A549 (cell line): ENCODE results near the gene PLA2G4A. TPM values are rescaled to one million over a fixed set of nuclear protein-coding genes. Genes with fewer than 3 reads are reported as not detected.

ENCODE experiments used
- ATAC-seq, 2 experiments: fragments of 200-7000 bp in 1 of 2; fragments of >200 bp in 1 of 2; cut with Nextera tagmentation in 1 of 2; cut with Tn5 transposase in 1 of 2; 3 replicates each; pipeline versions ENCODE4 v1.8.0 to v1.9.1; 2018 to 2020; ENCODE audit warnings: mild to moderate bottlenecking in 1 of 2, moderate library complexity in 1 of 2
- CTCF ChIA-PET: fragments of 300-600 bp; sonication (Branson Sonifier 250); formaldehyde crosslinking; extraction: SDS; loops from one replicate; lab custom pipeline; 2021; ENCODE audit warnings: antibody characterized with exemption, inconsistent platforms; lab: Yijun Ruan, JAX
- POLR2A ChIA-PET: fragments of 350-600 bp; formaldehyde crosslinking; extraction: SDS; loops from one replicate; lab custom pipeline; 2021; ENCODE audit warnings: antibody characterized with exemption, inconsistent platforms; lab: Yijun Ruan, JAX
- DNase-seq, 2 experiments: peaks; one replicate each; pipeline versions ENCODE4 v3.0.0 to v3.0.0-alpha.2; 2011 to 2016; ENCODE audit warnings: low read depth in 1 of 2, low spot score in 1 of 2
- FAIRE-seq: peaks from 2 replicates; lab custom pipeline; 2011; peaks lifted over from hg19 to GRCh38; lab: Jason Lieb, UNC
- H3K27ac ChIP-seq, 2 experiments: fragments of >200 bp; sonication (Bioruptor Twin); formaldehyde crosslinking; 3 replicates each; pipeline ENCODE4 v1.5.1; 2016 to 2017
- H3K4me1 ChIP-seq: fragments of >200 bp; sonication (Bioruptor Twin); formaldehyde crosslinking; 3 replicates; pipeline ENCODE4 v1.6.1; 2016
- H3K4me2 ChIP-seq: fragments of >200 bp; sonication (Bioruptor Twin); formaldehyde crosslinking; 3 replicates; pipeline ENCODE4 v1.6.1; 2016
- H3K4me3 ChIP-seq: fragments of >200 bp; sonication (Bioruptor Twin); formaldehyde crosslinking; 3 replicates; pipeline ENCODE4 v1.5.1; 2016
- H3K9me3 ChIP-seq: fragments of >200 bp; sonication (Bioruptor Twin); formaldehyde crosslinking; 3 replicates; pipeline ENCODE4 v1.6.1; 2016
- BHLHE40 ChIP-seq: IDR thresholded peaks from 2 replicates; pipeline ENCODE4 v1.6.1; 2012; ENCODE audit warnings: low read depth, low read length, inconsistent platforms
- CBX2 ChIP-seq: fragments of 200-600 bp; sonication (generic); IDR thresholded peaks from 2 replicates; pipeline ENCODE4 v1.6.1; 2016; ENCODE audit warnings: low read depth, mild to moderate bottlenecking, borderline replicate concordance
- CEBPB ChIP-seq, 2 experiments: fragments of >200 bp in 1 of 2; sonication (Bioruptor Twin) in 1 of 2; formaldehyde crosslinking in 1 of 2; IDR thresholded peaks; 2 replicates each; pipeline ENCODE4 v1.6.1; 2012 to 2016
- CHD4 ChIP-seq: fragments of 200-600 bp; sonication (generic); IDR thresholded peaks from 2 replicates; pipeline ENCODE4 v1.6.1; 2016; ENCODE audit warnings: antibody characterized with exemption, mild to moderate bottlenecking, borderline replicate concordance
- GATA3 ChIP-seq: IDR thresholded peaks from 2 replicates; pipeline ENCODE4 v1.6.1; 2012; ENCODE audit warnings: borderline replicate concordance
- HEYL ChIP-seq: fragments of 250-450 bp; sonication (Bioruptor Pico); IDR thresholded peaks from 2 replicates; pipeline ENCODE4 v1.8.0; 2021; ENCODE audit warnings: mild to moderate bottlenecking, moderate library complexity
- HOXB13 ChIP-seq: fragments of 250-450 bp; sonication (Bioruptor Pico); IDR thresholded peaks from 2 replicates; pipeline ENCODE4 v1.5.0; 2020; ENCODE audit warnings: low read depth, mild to moderate bottlenecking, moderate library complexity
- KDM5A ChIP-seq: fragments of 200-600 bp; sonication (generic); IDR thresholded peaks from 2 replicates; pipeline ENCODE4 v1.6.1; 2016; ENCODE audit warnings: antibody characterized with exemption, mild to moderate bottlenecking
- MAX ChIP-seq: IDR thresholded peaks from 2 replicates; pipeline ENCODE4 v1.6.1; 2012
- MYC ChIP-seq: IDR thresholded peaks from 2 replicates; pipeline ENCODE4 v1.6.1; 2012; ENCODE audit warnings: mild to moderate bottlenecking, inconsistent platforms, low read length, improper control_type of control experiment, borderline replicate concordance
- NR3C1 ChIP-seq: fragments of >200 bp; sonication (Bioruptor Twin); formaldehyde crosslinking; IDR thresholded peaks from 3 replicates; pipeline ENCODE4 v1.6.1; 2017
- RAD21 ChIP-seq, 2 experiments: fragments of >200 bp in 1 of 2; sonication (Bioruptor Twin) in 1 of 2; formaldehyde crosslinking in 1 of 2; IDR thresholded peaks in 1 of 2; conservative IDR thresholded peaks in 1 of 2; 2 replicates in 1 of 2; 3 replicates in 1 of 2; pipeline ENCODE4 v1.6.1; 2012 to 2018; ENCODE audit warnings: inconsistent platforms in 1 of 2
- REST ChIP-seq: fragments of 200-600 bp; sonication (generic); IDR thresholded peaks from 2 replicates; pipeline ENCODE4 v1.6.1; 2016; ENCODE audit warnings: antibody characterized with exemption, mild to moderate bottlenecking, moderate library complexity
- SMC3 ChIP-seq: fragments of >200 bp; sonication (Bioruptor Twin); formaldehyde crosslinking; IDR thresholded peaks from 3 replicates; pipeline ENCODE4 v1.6.1; 2018; ENCODE audit warnings: inconsistent platforms
- SREBF2 ChIP-seq: fragments of 450-650 bp; IDR thresholded peaks from 2 replicates; pipeline ENCODE4 v1.6.1; 2014; ENCODE audit warnings: mild to moderate bottlenecking, moderate library complexity
- USF2 ChIP-seq: fragments of 450-650 bp; IDR thresholded peaks from 2 replicates; pipeline ENCODE4 v1.6.1; 2014; ENCODE audit warnings: antibody characterized with exemption
- ZC3H11A ChIP-seq: fragments of 450-650 bp; IDR thresholded peaks from 2 replicates; pipeline ENCODE4 v1.6.1; 2014; ENCODE audit warnings: antibody characterized with exemption, mild to moderate bottlenecking
- ZFP36 ChIP-seq: fragments of 450-650 bp; IDR thresholded peaks from 2 replicates; pipeline ENCODE4 v1.6.1; 2014; ENCODE audit warnings: borderline replicate concordance; ENCODE audit not compliant: partially characterized antibody
- WGBS: methylation state at CpG from one replicate; pipeline ENCODE4 v1.1.6; 2017; ENCODE audit errors: missing lambda C conversion rate; 5-methylcytosine and 5-hydroxymethylcytosine counted together
- polyA plus RNA-seq, 4 experiments: library from polyadenylated mRNA; depleted of rRNA in 3 of 4; stranded (reverse); fragments of >200 nt; fragmentation: RNase III in 1 of 4; extraction: RNeasy Plus Mini Kit Qiagen cat#74134 plus additional on column Dnase treatment in 1 of 4; gene quantifications; 2 replicates in 3 of 4; 3 replicates in 1 of 4; pipeline ENCODE4 v1.2.3, GENCODE V29; 2011 to 2017

Gene PLA2G4A
- polyA plus RNA-seq, 2 of the 4 experiments (the other 2 are of a cell fraction) = 26.3 to 80.4 TPM

GRCh38 chr1:186873687-186874086 is 44.9 kb downstream of the PLA2G4A start:
- ATAC-seq = no peak
- Histone ChIP-seq H3K4me3 (no peak overlapping the region), H3K27ac (no peak overlapping the region), H3K9me3 (no peaks in the 10 kb centered on the region), H3K4me1 (peaks cover 11% of the 10 kb centered on the region; the same call in 2 of the 3 replicates), H3K4me2 (no peak overlapping the region)
- DNase-seq = no peak
- POLR2A ChIA-PET = no interaction called here
- WGBS = 88% methylated on average over 1 of the region's 1 CpG
- TF ChIP-seq USF2 (no peak), MAX (no peak), CEBPB (IDR thresholded peaks at IDR 0.05) (no peak), CHD4 (no peak)
- no peak for FAIRE-seq
- CTCF ChIA-PET = no interaction called here

- H3K4me1 ChIP-seq = peaks cover 25% of the 10 kb centered on the region; the same call in 2 of the 3 replicates
- DNase-seq (no peak), ATAC-seq (no peak), FAIRE-seq (no peak)
- no peaks in the 10 kb centered on the region for H3K9me3 ChIP-seq
- ChIA-PET POLR2A (no interaction called here), CTCF (interaction anchor here (1.6 kb wide), 1 partner anchor 271 kb away, joined by 3 read pairs; no protein-coding TSS in a partner anchor)
- peak overlapping the region; percentile 27 to 31; a peak in 4 of 6 replicates for H3K27ac ChIP-seq
- TF ChIP-seq CBX2 (no peak), RAD21 (conservative IDR thresholded peaks at IDR 0.05 in 1 of 2, IDR thresholded peaks at IDR 0.05 in 1 of 2) (no peak), NR3C1 (no peak), SMC3 (no peak), REST (no peak), MYC (no peak), MAX (no peak), SREBF2 (no peak), GATA3 (no peak), ZFP36 (no peak), HEYL (CRISPR knock-in tag) (no peak), BHLHE40 (no peak), ZC3H11A (no peak), HOXB13 (CRISPR knock-in tag) (no peak), KDM5A (no peak)
- WGBS = 84% methylated on average over 12 of the region's 12 CpGs
- no peak overlapping the region for H3K4me3 ChIP-seq
- no peak overlapping the region for H3K4me2 ChIP-seq
Measured at GRCh38 chr1:186875896-186876835, 47.4 kb downstream of the PLA2G4A start.
